Prostate gland (tissue), 2 donors: ENCODE results near the gene RIPK1. TPM values are rescaled to one million over a fixed set of nuclear protein-coding genes. Genes with fewer than 3 reads are reported as not detected.
A peak's percentile ranks its signal among the peaks of the same experiment; 100 is the strongest.

Experiments
- DNase-seq: peaks from one replicate; pipeline ENCODE4 v3.0.0-alpha.2; 2019; ENCODE audit warnings: low spot score
- H3K27ac ChIP-seq, 2 donors: fragments of 200-600 bp; sonication (generic); 2 replicates each; pipeline ENCODE4 v1.5.1; 2017 to 2019
- H3K27me3 ChIP-seq: fragments of 200-600 bp; sonication (generic); replicated peaks from 2 replicates; pipeline ENCODE4 v1.5.1; 2019; ENCODE audit not compliant: insufficient read depth
- H3K36me3 ChIP-seq, 2 donors: fragments of 200-600 bp; sonication (generic); 1 replicate in 1 of 2; 2 replicates in 1 of 2; pipeline versions ENCODE4 v1.5.1 to v1.8.1; 2017 to 2019
- H3K4me1 ChIP-seq: fragments of 200-600 bp; sonication (generic); replicated peaks from 2 replicates; pipeline ENCODE4 v1.5.1; 2019
- H3K4me3 ChIP-seq, 2 donors: fragments of 200-600 bp; sonication (generic); 2 replicates each; pipeline ENCODE4 v1.5.1; 2017 to 2019
- H3K9me3 ChIP-seq: fragments of 200-600 bp; sonication (generic); 2 replicates; pipeline ENCODE4 v1.5.1; 2017
- POLR2A ChIP-seq: fragments of 450-650 bp; IDR thresholded peaks from one replicate; pipeline ENCODE4 v1.6.1; 2016; ENCODE audit warnings: antibody characterized with exemption, mild to moderate bottlenecking
- POLR2AphosphoS5 ChIP-seq: sonication (generic); formaldehyde crosslinking; IDR thresholded peaks from one replicate; pipeline ENCODE4 v1.6.1; 2017; ENCODE audit warnings: antibody characterized with exemption
- WGBS: methylation state at CpG from one replicate; pipeline ENCODE4 v1.1.5; 2018; 5-methylcytosine and 5-hydroxymethylcytosine counted together
- intact Hi-C: fragments of 100-400 bp; cut with DNase I; formaldehyde crosslinking; loops from one replicate; pipeline ENCODE4 v1.14.2; 2022
- total RNA-seq, 2 donors: library from RNA; depleted of rRNA; stranded (reverse); fragments of >200 nt; gene quantifications; one replicate each; pipeline ENCODE4 v1.1.0, GENCODE V29; 2016
- TF ChIP-seq, protein P1 (sequence below), 4 experiments: fragments of 200-600 bp in 2 of 4; fragments of 450-650 bp in 2 of 4; sonication (generic) in 2 of 4; IDR thresholded peaks; 1 replicate in 3 of 4; 2 replicates in 1 of 4; pipeline ENCODE4 v1.5.1; 2016 to 2019; ENCODE audit warnings: antibody characterized with exemption in 4 of 4, mild to moderate bottlenecking in 2 of 4, moderate library complexity in 2 of 4

The RIPK1 gene
- total RNA-seq, 2 donors from 2014 or later = 21.3 to 23.0 TPM

GRCh38 chr6:3063733-3064700 lies 4.3 kb upstream of the RIPK1 start:
- intact Hi-C loops = no loop called here
- DNase-seq = peak; percentile 93
- no peaks in the 10 kb centered on the region for H3K27me3 ChIP-seq
- under 1% methylated on average over 85 of the region's 85 CpGs for WGBS
- peak overlapping the region; percentile 89 to 91 for H3K27ac ChIP-seq
- H3K9me3 ChIP-seq = no peaks in the 10 kb centered on the region
- peak overlapping the region; percentile 73 to 75 for H3K4me3 ChIP-seq
- H3K4me1 ChIP-seq = no peaks in the 10 kb centered on the region
- H3K36me3 ChIP-seq = no peaks in the 10 kb centered on the region
- TF ChIP-seq POLR2AphosphoS5 (peak; percentile 94), POLR2A (peak; percentile 98)
- TF ChIP-seq, protein P1, sequence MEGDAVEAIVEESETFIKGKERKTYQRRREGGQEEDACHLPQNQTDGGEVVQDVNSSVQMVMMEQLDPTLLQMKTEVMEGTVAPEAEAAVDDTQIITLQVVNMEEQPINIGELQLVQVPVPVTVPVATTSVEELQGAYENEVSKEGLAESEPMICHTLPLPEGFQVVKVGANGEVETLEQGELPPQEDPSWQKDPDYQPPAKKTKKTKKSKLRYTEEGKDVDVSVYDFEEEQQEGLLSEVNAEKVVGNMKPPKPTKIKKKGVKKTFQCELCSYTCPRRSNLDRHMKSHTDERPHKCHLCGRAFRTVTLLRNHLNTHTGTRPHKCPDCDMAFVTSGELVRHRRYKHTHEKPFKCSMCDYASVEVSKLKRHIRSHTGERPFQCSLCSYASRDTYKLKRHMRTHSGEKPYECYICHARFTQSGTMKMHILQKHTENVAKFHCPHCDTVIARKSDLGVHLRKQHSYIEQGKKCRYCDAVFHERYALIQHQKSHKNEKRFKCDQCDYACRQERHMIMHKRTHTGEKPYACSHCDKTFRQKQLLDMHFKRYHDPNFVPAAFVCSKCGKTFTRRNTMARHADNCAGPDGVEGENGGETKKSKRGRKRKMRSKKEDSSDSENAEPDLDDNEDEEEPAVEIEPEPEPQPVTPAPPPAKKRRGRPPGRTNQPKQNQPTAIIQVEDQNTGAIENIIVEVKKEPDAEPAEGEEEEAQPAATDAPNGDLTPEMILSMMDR (IDR thresholded peaks at IDR 0.05) = peak in 2 of 4 experiments; percentile 22 to 42

- no peak for DNase-seq
- no peak overlapping the region for H3K4me3 ChIP-seq
- no peak overlapping the region for H3K27ac ChIP-seq
- H3K36me3 ChIP-seq = no peaks in the 10 kb centered on the region
- intact Hi-C loops = no loop called here
- no peaks in the 10 kb centered on the region for H3K4me1 ChIP-seq
- no peaks in the 10 kb centered on the region for H3K27me3 ChIP-seq
- WGBS = 80% methylated on average over 2 of the region's 2 CpGs
- H3K9me3 ChIP-seq = no peaks in the 10 kb centered on the region
- TF ChIP-seq POLR2A (no peak), POLR2AphosphoS5 (no peak)
- TF ChIP-seq, protein P1 (IDR thresholded peaks at IDR 0.05) = no peak
These were observed 3.3 kb downstream of the RIPK1 start for GRCh38 chr6:3071568-3071967.

DNA sequence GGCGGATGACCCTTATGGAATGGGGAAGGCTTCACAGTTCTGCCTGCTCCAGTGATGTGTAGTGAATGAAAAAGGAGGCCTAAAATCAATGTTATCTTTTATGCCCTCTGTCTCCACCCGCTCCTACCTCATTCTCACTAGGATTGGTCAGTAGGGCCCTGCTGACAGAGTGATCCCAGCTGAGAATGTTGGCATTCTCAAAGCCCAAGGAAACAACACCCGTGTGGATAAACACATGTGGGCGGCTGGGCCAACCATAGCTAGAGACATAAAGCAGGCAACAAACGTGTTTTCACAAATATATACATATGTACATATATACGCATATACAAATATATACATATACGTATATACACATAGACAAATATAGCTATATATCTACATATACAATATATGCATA lies 4.5 kb downstream of the RIPK1 start:
- intact Hi-C loops = no loop called here
- no peaks in the 10 kb centered on the region for H3K4me1 ChIP-seq
- H3K36me3 ChIP-seq = peaks cover 3% of the 10 kb centered on the region in 2 donors
- WGBS = 83% methylated on average over 7 of the region's 7 CpGs
- no peak overlapping the region for H3K4me3 ChIP-seq
- no peak overlapping the region for H3K27ac ChIP-seq
- TF ChIP-seq POLR2A = no peak
- TF ChIP-seq, protein P1 (IDR thresholded peaks at IDR 0.05) = no peak
- no peak for TF ChIP-seq POLR2AphosphoS5
- no peak for DNase-seq
- H3K9me3 ChIP-seq = no peaks in the 10 kb centered on the region
- H3K27me3 ChIP-seq = no peaks in the 10 kb centered on the region

- no peak overlapping the region for H3K4me3 ChIP-seq
- TF ChIP-seq, protein P1 (IDR thresholded peaks at IDR 0.05) = no peak
- no peak for TF ChIP-seq POLR2A
- TF ChIP-seq POLR2AphosphoS5 = no peak
- no peaks in the 10 kb centered on the region for H3K27me3 ChIP-seq
- intact Hi-C loops = no loop called here
- H3K4me1 ChIP-seq = no peaks in the 10 kb centered on the region
- H3K36me3 ChIP-seq = peaks cover 7 to 9% of the 10 kb centered on the region in 2 donors
- no peak for DNase-seq
- no peaks in the 10 kb centered on the region for H3K9me3 ChIP-seq
- WGBS = 99% methylated on average over 11 of the region's 11 CpGs
- no peak overlapping the region for H3K27ac ChIP-seq
These were observed 5.1 kb downstream of the RIPK1 start for GRCh38 chr6:3073382-3073781.

DNA sequence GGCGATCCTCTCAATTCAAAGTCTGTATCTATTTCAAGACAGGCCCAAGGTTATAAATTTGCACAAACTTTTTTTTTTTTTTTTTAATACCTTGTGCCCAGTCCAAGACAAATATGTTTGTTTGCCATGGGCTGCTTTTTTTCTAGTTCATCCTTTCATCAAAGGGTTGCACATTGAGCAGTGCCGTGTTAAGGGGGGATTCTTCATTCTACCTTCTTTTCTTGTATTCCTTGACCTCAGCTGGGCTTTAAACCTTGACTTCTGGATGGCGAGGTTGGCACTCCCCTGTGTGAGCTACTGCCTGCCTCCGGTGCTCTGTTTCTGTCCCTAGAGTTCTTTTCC lies 7.4 kb downstream of the RIPK1 start:
- Histone ChIP-seq H3K27me3 (no peaks in the 10 kb centered on the region), H3K27ac (no peak overlapping the region), H3K9me3 (no peaks in the 10 kb centered on the region), H3K4me3 (no peak overlapping the region), H3K4me1 (no peaks in the 10 kb centered on the region), H3K36me3 (peaks cover 7 to 14% of the 10 kb centered on the region in 2 donors)
- 15% methylated on average over 4 of the region's 4 CpGs for whole genome bisulfite sequencing
- no peak for DNase-seq
- TF ChIP-seq, protein P1 (IDR thresholded peaks at IDR 0.05) = no peak
- TF ChIP-seq POLR2A = no peak
- TF ChIP-seq POLR2AphosphoS5 = no peak
- intact Hi-C loops = no loop called here
